ENCODE measurements around the gene CLCN1.

The CLCN1 gene

GRCh38 chr7:143329471-143330170 is 13.7 kb downstream of the CLCN1 start:
- Histone ChIP-seq H2BK120ac (ENCODE audit: insufficient read depth, low read length, poor library complexity) (no peak overlapping the region), H3K4me2 (ENCODE audit: low read length) (no peak overlapping the region), H3K36me3 (ENCODE audit: control insufficient read depth in 1 of 2, insufficient read depth in 2 of 2, low read length in 2 of 2) (no peaks in the 10 kb centered on the region), H3K9me3 (ENCODE audit: insufficient read depth, low read depth, low read length) (no peaks in the 10 kb centered on the region), H4K12ac (ENCODE audit: low read depth, low read length) (no peak overlapping the region), H3K18ac (ENCODE audit: low read length) (no peak overlapping the region), H2BK12ac (ENCODE audit: low read length) (no peak overlapping the region), H3K79me1 (ENCODE audit: low read length) (no peaks in the 10 kb centered on the region), H3K27ac (ENCODE audit: low read depth, low read length) (no peak overlapping the region), H3K27me3 (ENCODE audit: insufficient read depth, low read length) (no peaks in the 10 kb centered on the region), H3K9ac (ENCODE audit: low read length) (no peak overlapping the region), H3K79me2 (ENCODE audit: control insufficient read depth, insufficient read depth, low read length, poor library complexity) (no peaks in the 10 kb centered on the region), H2AK5ac (ENCODE audit: low read length) (no peak overlapping the region), H3K4me1 (ENCODE audit: control insufficient read depth in 1 of 2, insufficient read depth in 2 of 2, low read length in 2 of 2) (no peaks in the 10 kb centered on the region), H4K8ac (ENCODE audit: low read depth, low read length) (no peak overlapping the region), H2BK5ac (ENCODE audit: low read depth, low read length, poor library complexity) (no peak overlapping the region), H3K23ac (ENCODE audit: low read length) (no peak overlapping the region), H4K91ac (ENCODE audit: low read depth, low read length) (no peak overlapping the region), H3K4ac (ENCODE audit: low read depth, low read length) (no peak overlapping the region), H2AFZ (ENCODE audit: insufficient read depth, low read length, poor library complexity) (no peak overlapping the region), H3K4me3 (ENCODE audit: low read depth, low read length) (no peak overlapping the region), H3K14ac (ENCODE audit: low read length) (no peak overlapping the region)
- WGBS (ENCODE audit: extremely low coverage, insufficient coverage, insufficient read length) = no CpG with 5 or more reads among the region's 10 CpGs
- DNase-seq = no peak

GRCh38 chr7:143331179-143331801 is 15.4 kb downstream of the CLCN1 start:
- no peak overlapping the region for H3K4me3 ChIP-seq (ENCODE audit: low read depth, low read length)
- H2BK120ac ChIP-seq (ENCODE audit: insufficient read depth, low read length, poor library complexity) = no peak overlapping the region
- H2BK12ac ChIP-seq (ENCODE audit: low read length) = no peak overlapping the region
- H3K79me2 ChIP-seq (ENCODE audit: control insufficient read depth, insufficient read depth, low read length, poor library complexity) = no peaks in the 10 kb centered on the region
- no peak overlapping the region for H2BK5ac ChIP-seq (ENCODE audit: low read depth, low read length, poor library complexity)
- H3K9me3 ChIP-seq (ENCODE audit: insufficient read depth, low read depth, low read length) = no peaks in the 10 kb centered on the region
- no peak for DNase-seq
- no peak overlapping the region for H4K8ac ChIP-seq (ENCODE audit: low read depth, low read length)
- no peak overlapping the region for H3K4me2 ChIP-seq (ENCODE audit: low read length)
- no peak overlapping the region for H2AK5ac ChIP-seq (ENCODE audit: low read length)
- H3K27me3 ChIP-seq (ENCODE audit: insufficient read depth, low read length) = no peaks in the 10 kb centered on the region
- no peak overlapping the region for H4K12ac ChIP-seq (ENCODE audit: low read depth, low read length)
- H3K23ac ChIP-seq (ENCODE audit: low read length) = no peak overlapping the region
- no peak overlapping the region for H3K9ac ChIP-seq (ENCODE audit: low read length)
- H4K91ac ChIP-seq (ENCODE audit: low read depth, low read length) = no peak overlapping the region
- no CpG with 5 or more reads among the region's 8 CpGs for WGBS (ENCODE audit: extremely low coverage, insufficient coverage, insufficient read length)
- H3K4me1 ChIP-seq (ENCODE audit: control insufficient read depth in 1 of 2, insufficient read depth in 2 of 2, low read length in 2 of 2) = no peaks in the 10 kb centered on the region
- H3K27ac ChIP-seq (ENCODE audit: low read depth, low read length) = no peak overlapping the region
- H3K4ac ChIP-seq (ENCODE audit: low read depth, low read length) = no peak overlapping the region
- H3K79me1 ChIP-seq (ENCODE audit: low read length) = no peaks in the 10 kb centered on the region
- H3K36me3 ChIP-seq (ENCODE audit: control insufficient read depth in 1 of 2, insufficient read depth in 2 of 2, low read length in 2 of 2) = no peaks in the 10 kb centered on the region
- H3K14ac ChIP-seq (ENCODE audit: low read length) = no peak overlapping the region
- no peak overlapping the region for H3K18ac ChIP-seq (ENCODE audit: low read length)
- no peak overlapping the region for H2AFZ ChIP-seq (ENCODE audit: insufficient read depth, low read length, poor library complexity)

GRCh38 chr7:143334244-143334643 is 18.3 kb downstream of the CLCN1 start:
- H3K9ac ChIP-seq (ENCODE audit: low read length) = no peak overlapping the region
- no peaks in the 10 kb centered on the region for H3K79me1 ChIP-seq (ENCODE audit: low read length)
- H3K27ac ChIP-seq (ENCODE audit: low read depth, low read length) = no peak overlapping the region
- no peaks in the 10 kb centered on the region for H3K27me3 ChIP-seq (ENCODE audit: insufficient read depth, low read length)
- no peak overlapping the region for H3K14ac ChIP-seq (ENCODE audit: low read length)
- H3K36me3 ChIP-seq (ENCODE audit: control insufficient read depth in 1 of 2, insufficient read depth in 2 of 2, low read length in 2 of 2) = no peaks in the 10 kb centered on the region
- H2AFZ ChIP-seq (ENCODE audit: insufficient read depth, low read length, poor library complexity) = no peak overlapping the region
- H3K18ac ChIP-seq (ENCODE audit: low read length) = no peak overlapping the region
- H2BK120ac ChIP-seq (ENCODE audit: insufficient read depth, low read length, poor library complexity) = no peak overlapping the region
- H3K4me2 ChIP-seq (ENCODE audit: low read length) = no peak overlapping the region
- H2AK5ac ChIP-seq (ENCODE audit: low read length) = no peak overlapping the region
- no CpG with 5 or more reads among the region's 1 CpG for WGBS (ENCODE audit: extremely low coverage, insufficient coverage, insufficient read length)
- no peak overlapping the region for H3K4me3 ChIP-seq (ENCODE audit: low read depth, low read length)
- H2BK12ac ChIP-seq (ENCODE audit: low read length) = no peak overlapping the region
- no peaks in the 10 kb centered on the region for H3K9me3 ChIP-seq (ENCODE audit: insufficient read depth, low read depth, low read length)
- no peak overlapping the region for H4K8ac ChIP-seq (ENCODE audit: low read depth, low read length)
- H2BK5ac ChIP-seq (ENCODE audit: low read depth, low read length, poor library complexity) = no peak overlapping the region
- DNase-seq = no peak
- H3K23ac ChIP-seq (ENCODE audit: low read length) = no peak overlapping the region
- H3K4ac ChIP-seq (ENCODE audit: low read depth, low read length) = no peak overlapping the region
- no peak overlapping the region for H4K91ac ChIP-seq (ENCODE audit: low read depth, low read length)
- no peaks in the 10 kb centered on the region for H3K79me2 ChIP-seq (ENCODE audit: control insufficient read depth, insufficient read depth, low read length, poor library complexity)
- H4K12ac ChIP-seq (ENCODE audit: low read depth, low read length) = no peak overlapping the region
- H3K4me1 ChIP-seq (ENCODE audit: control insufficient read depth in 1 of 2, insufficient read depth in 2 of 2, low read length in 2 of 2) = no peaks in the 10 kb centered on the region

GRCh38 chr7:143337216-143337615 is 21.3 kb downstream of the CLCN1 start:
- Histone ChIP-seq H2BK12ac (ENCODE audit: low read length) (no peak overlapping the region), H3K4ac (ENCODE audit: low read depth, low read length) (no peak overlapping the region), H2BK5ac (ENCODE audit: low read depth, low read length, poor library complexity) (no peak overlapping the region), H4K8ac (ENCODE audit: low read depth, low read length) (no peak overlapping the region), H2AK5ac (ENCODE audit: low read length) (no peak overlapping the region), H3K9me3 (ENCODE audit: insufficient read depth, low read depth, low read length) (no peaks in the 10 kb centered on the region), H3K27ac (ENCODE audit: low read depth, low read length) (no peak overlapping the region), H4K12ac (ENCODE audit: low read depth, low read length) (no peak overlapping the region), H2BK120ac (ENCODE audit: insufficient read depth, low read length, poor library complexity) (no peak overlapping the region), H3K23ac (ENCODE audit: low read length) (no peak overlapping the region), H3K27me3 (ENCODE audit: insufficient read depth, low read length) (no peaks in the 10 kb centered on the region), H3K79me1 (ENCODE audit: low read length) (no peaks in the 10 kb centered on the region), H3K79me2 (ENCODE audit: control insufficient read depth, insufficient read depth, low read length, poor library complexity) (no peaks in the 10 kb centered on the region), H3K9ac (ENCODE audit: low read length) (no peak overlapping the region), H3K14ac (ENCODE audit: low read length) (no peak overlapping the region), H3K4me1 (ENCODE audit: control insufficient read depth in 1 of 2, insufficient read depth in 2 of 2, low read length in 2 of 2) (no peaks in the 10 kb centered on the region), H3K18ac (ENCODE audit: low read length) (no peak overlapping the region), H2AFZ (ENCODE audit: insufficient read depth, low read length, poor library complexity) (no peak overlapping the region), H3K36me3 (ENCODE audit: control insufficient read depth in 1 of 2, insufficient read depth in 2 of 2, low read length in 2 of 2) (no peaks in the 10 kb centered on the region), H3K4me2 (ENCODE audit: low read length) (no peak overlapping the region), H3K4me3 (ENCODE audit: low read depth, low read length) (no peak overlapping the region), H4K91ac (ENCODE audit: low read depth, low read length) (no peak overlapping the region)
- no peak for DNase-seq
- WGBS (ENCODE audit: extremely low coverage, insufficient coverage, insufficient read length) = no CpG with 5 or more reads among the region's 3 CpGs
